Right lobe of liver (tissue), 6 donors: ENCODE measurements around the gene ANTXRL. TPM values are rescaled to one million over a fixed set of nuclear protein-coding genes. Genes with fewer than 3 reads are reported as not detected.

ENCODE experiments used
- ATAC-seq, 4 donors: fragments of 200-7000 bp; cut with Tn5 transposase; one replicate each; pipeline ENCODE4 v1.9.1; 2020; ENCODE audit warnings: mild to moderate bottlenecking in 4 of 4, moderate library complexity in 4 of 4
- DNase-seq, 3 donors: peaks; one replicate each; pipeline ENCODE4 v3.0.0-alpha.2; 2020
- H3K27ac ChIP-seq, 3 donors: fragments of 200-600 bp; one replicate each; pipeline ENCODE4 v1.8.0; 2022
- H3K27me3 ChIP-seq, 2 donors: fragments of 200-600 bp; one replicate each; pipeline ENCODE4 v1.8.0; 2022
- H3K36me3 ChIP-seq, 4 donors: fragments of 200-600 bp; sonication (generic) in 1 of 4; one replicate each; pipeline versions ENCODE4 v1.5.1 to v1.8.0; 2017 to 2022; ENCODE audit warnings: control low read depth in 1 of 4
- H3K4me1 ChIP-seq, 4 donors: fragments of 200-600 bp; sonication (generic) in 1 of 4; one replicate each; pipeline versions ENCODE4 v1.5.1 to v1.8.0; 2017 to 2022; ENCODE audit warnings: control low read depth in 1 of 4
- H3K4me3 ChIP-seq, 3 donors: fragments of 200-600 bp; one replicate each; pipeline ENCODE4 v1.8.0; 2022
- H3K9me3 ChIP-seq, 4 donors: fragments of 200-600 bp; sonication (generic) in 1 of 4; one replicate each; pipeline versions ENCODE4 v1.5.1 to v1.8.0; 2017 to 2022; ENCODE audit warnings: control low read depth in 1 of 4
- CTCF ChIP-seq, 4 donors: fragments of 200-600 bp in 3 of 4; fragments of 450-650 bp in 1 of 4; IDR thresholded peaks; one replicate each; pipeline versions ENCODE4 v1.5.1 to v1.8.0; 2016 to 2022; ENCODE audit warnings: antibody characterized with exemption in 4 of 4, mild to moderate bottlenecking in 2 of 4
- POLR2A ChIP-seq: fragments of 450-650 bp; IDR thresholded peaks from one replicate; pipeline ENCODE4 v1.6.1; 2017; ENCODE audit warnings: antibody characterized with exemption, mild to moderate bottlenecking
- WGBS: methylation state at CpG from one replicate; pipeline ENCODE4 v1.1.6; 2018; ENCODE audit warnings: low coverage, low lambda C conversion rate; ENCODE audit not compliant: insufficient coverage; ENCODE audit errors: missing lambda C conversion rate; 5-methylcytosine and 5-hydroxymethylcytosine counted together
- intact Hi-C, 2 donors: fragments of 100-400 bp; cut with DNase I; formaldehyde crosslinking; loops; one replicate each; pipeline versions ENCODE4 v1.11.2 to v1.14.1; 2022
- total RNA-seq, 6 experiments: library from RNA; depleted of rRNA in 2 of 6; stranded (reverse); fragments of >200 nt in 2 of 6; fragmentation: NEBNext Ultra II Directional in 3 of 6; extraction: Animal tissue kit (Norgen Biotek cat#: 25700) in 3 of 6; gene quantifications; one replicate each; pipeline versions ENCODE4 v1.1.0 to v1.2.4, GENCODE V29; 2016 to 2023
- donor health status: DM: no; HTN: yes; CAD: no.
- donor health status: DM: no; HTN: no; CAD: no.
- donor health status: DM: no; HTN: no; CAD: no.
- donor health status: DM: no; HTN: yes; CAD: no.
- donor health status: DM: no; HTN: yes; CAD: no.

Gene ANTXRL
- total RNA-seq, 6 experiments from 2014 or later, result not detected

- no peak for TF ChIP-seq CTCF (IDR thresholded peaks at IDR 0.05)
- no peak for TF ChIP-seq POLR2A
- H3K4me3 ChIP-seq, result no peak overlapping the region
- no CpG with 5 or more reads among the region's 4 CpGs for WGBS
- no peaks in the 10 kb centered on the region for H3K4me1 ChIP-seq
- ATAC-seq, result peak in 1 of 4 donors; percentile 8
- no peak overlapping the region for H3K27ac ChIP-seq
- H3K27me3 ChIP-seq, result no peaks in the 10 kb centered on the region
- no peaks in the 10 kb centered on the region for H3K36me3 ChIP-seq
- H3K9me3 ChIP-seq, result no peaks in the 10 kb centered on the region
- intact Hi-C loops, result no loop called here
- no peak for DNase-seq
These were observed 40.2 kb downstream of the ANTXRL start for GRCh38 chr10:46326971-46327370.

- no peak for TF ChIP-seq POLR2A
- TF ChIP-seq CTCF (IDR thresholded peaks at IDR 0.05), result no peak
- WGBS, result no CpG with 5 or more reads among the region's 5 CpGs
- intact Hi-C loops, result no loop called here
- Histone ChIP-seq H3K4me1 (no peaks in the 10 kb centered on the region), H3K9me3 (no peaks in the 10 kb centered on the region), H3K4me3 (no peak overlapping the region), H3K27ac (no peak overlapping the region), H3K36me3 (no peaks in the 10 kb centered on the region), H3K27me3 (no peaks in the 10 kb centered on the region)
- no peak for ATAC-seq
- DNase-seq, result no peak
These were observed 40.9 kb downstream of the ANTXRL start for GRCh38 chr10:46327685-46328084.

- no peak for DNase-seq
- intact Hi-C loops, result no loop called here
- TF ChIP-seq POLR2A (no peak), CTCF (IDR thresholded peaks at IDR 0.05) (no peak)
- no peak overlapping the region for H3K27ac ChIP-seq
- no peaks in the 10 kb centered on the region for H3K27me3 ChIP-seq
- H3K4me1 ChIP-seq, result no peaks in the 10 kb centered on the region
- ATAC-seq, result no peak
- WGBS, result 47% methylated on average over 3 of the region's 9 CpGs
- H3K36me3 ChIP-seq, result no peaks in the 10 kb centered on the region
- H3K4me3 ChIP-seq, result no peak overlapping the region
- no peaks in the 10 kb centered on the region for H3K9me3 ChIP-seq
These were observed 42.3 kb downstream of the ANTXRL start for GRCh38 chr10:46328853-46329689.

GRCh38 chr10:46329690-46330016 lies 42.9 kb downstream of the ANTXRL start:
- no peak for TF ChIP-seq CTCF (IDR thresholded peaks at IDR 0.05)
- no peak for TF ChIP-seq POLR2A
- H3K9me3 ChIP-seq, result no peaks in the 10 kb centered on the region
- WGBS, result 43% methylated on average over 4 of the region's 8 CpGs
- H3K4me1 ChIP-seq, result no peaks in the 10 kb centered on the region
- intact Hi-C loops, result no loop called here
- H3K27me3 ChIP-seq, result no peaks in the 10 kb centered on the region
- H3K36me3 ChIP-seq, result no peaks in the 10 kb centered on the region
- H3K4me3 ChIP-seq, result no peak overlapping the region
- H3K27ac ChIP-seq, result no peak overlapping the region
- no peak for DNase-seq
- no peak for ATAC-seq
